Measurements from ENCODE around the gene CADM1. TPM values are rescaled to one million over a fixed set of nuclear protein-coding genes. Genes with fewer than 3 reads are reported as not detected.

Gene CADM1
- total and polyA plus RNA-seq, 9 of the 15 experiments (the other 6 are each of a cell fraction or from before 2014, with no cell fraction given): 0.42 TPM; not detected in 8

DNA sequence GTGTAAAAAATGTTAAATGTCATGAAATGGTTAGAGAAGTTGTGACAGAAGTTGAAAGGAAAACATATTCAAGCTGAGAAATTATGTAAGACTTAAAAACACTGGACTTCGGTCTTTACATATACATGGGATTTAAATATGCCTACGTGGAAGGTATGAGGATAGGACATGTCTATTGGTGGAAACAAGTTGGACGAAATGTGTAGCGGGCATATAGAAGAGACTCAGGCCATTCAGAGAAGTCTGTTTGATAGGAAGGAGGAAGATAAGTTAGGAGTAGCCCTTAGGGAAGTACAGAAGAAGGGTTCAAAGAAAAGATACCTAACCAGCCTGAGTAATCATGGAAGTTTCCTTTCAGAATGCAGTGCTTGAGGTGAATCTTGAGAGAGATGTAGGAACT is 14.7 kb downstream of the CADM1 start (continued):
- TF ChIP-seq, protein P1, sequence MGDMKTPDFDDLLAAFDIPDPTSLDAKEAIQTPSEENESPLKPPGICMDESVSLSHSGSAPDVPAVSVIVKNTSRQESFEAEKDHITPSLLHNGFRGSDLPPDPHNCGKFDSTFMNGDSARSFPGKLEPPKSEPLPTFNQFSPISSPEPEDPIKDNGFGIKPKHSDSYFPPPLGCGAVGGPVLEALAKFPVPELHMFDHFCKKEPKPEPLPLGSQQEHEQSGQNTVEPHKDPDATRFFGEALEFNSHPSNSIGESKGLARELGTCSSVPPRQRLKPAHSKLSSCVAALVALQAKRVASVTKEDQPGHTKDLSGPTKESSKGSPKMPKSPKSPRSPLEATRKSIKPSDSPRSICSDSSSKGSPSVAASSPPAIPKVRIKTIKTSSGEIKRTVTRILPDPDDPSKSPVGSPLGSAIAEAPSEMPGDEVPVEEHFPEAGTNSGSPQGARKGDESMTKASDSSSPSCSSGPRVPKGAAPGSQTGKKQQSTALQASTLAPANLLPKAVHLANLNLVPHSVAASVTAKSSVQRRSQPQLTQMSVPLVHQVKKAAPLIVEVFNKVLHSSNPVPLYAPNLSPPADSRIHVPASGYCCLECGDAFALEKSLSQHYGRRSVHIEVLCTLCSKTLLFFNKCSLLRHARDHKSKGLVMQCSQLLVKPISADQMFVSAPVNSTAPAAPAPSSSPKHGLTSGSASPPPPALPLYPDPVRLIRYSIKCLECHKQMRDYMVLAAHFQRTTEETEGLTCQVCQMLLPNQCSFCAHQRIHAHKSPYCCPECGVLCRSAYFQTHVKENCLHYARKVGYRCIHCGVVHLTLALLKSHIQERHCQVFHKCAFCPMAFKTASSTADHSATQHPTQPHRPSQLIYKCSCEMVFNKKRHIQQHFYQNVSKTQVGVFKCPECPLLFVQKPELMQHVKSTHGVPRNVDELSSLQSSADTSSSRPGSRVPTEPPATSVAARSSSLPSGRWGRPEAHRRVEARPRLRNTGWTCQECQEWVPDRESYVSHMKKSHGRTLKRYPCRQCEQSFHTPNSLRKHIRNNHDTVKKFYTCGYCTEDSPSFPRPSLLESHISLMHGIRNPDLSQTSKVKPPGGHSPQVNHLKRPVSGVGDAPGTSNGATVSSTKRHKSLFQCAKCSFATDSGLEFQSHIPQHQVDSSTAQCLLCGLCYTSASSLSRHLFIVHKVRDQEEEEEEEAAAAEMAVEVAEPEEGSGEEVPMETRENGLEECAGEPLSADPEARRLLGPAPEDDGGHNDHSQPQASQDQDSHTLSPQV (IDR thresholded peaks at IDR 0.05): no peak

DNA sequence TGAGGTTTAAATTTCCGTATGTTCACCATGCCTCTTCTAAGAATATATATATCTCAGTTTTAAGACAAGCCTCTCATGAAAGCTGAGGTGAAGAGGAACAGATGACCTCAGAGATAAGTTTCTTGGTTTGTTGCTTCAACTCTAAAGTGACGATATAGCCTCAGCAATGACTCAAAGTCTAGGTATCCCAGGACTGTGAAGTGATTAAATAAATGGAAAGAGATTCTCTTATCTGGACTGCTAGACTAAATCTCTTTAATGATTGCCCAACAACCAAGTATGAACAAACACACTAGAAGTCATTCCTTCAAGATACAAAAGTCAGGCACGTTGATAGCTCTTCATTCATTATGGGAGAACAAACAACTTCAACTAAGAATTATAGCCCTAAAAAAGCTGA is 15.3 kb downstream of the CADM1 start:
- no peaks in the 10 kb centered on the region for H3K9me1 ChIP-seq (ENCODE audit: control insufficient read depth, insufficient read depth, low read length)
- no peaks in the 10 kb centered on the region for H3K36me3 ChIP-seq (ENCODE audit: control insufficient read depth, insufficient read depth, low read length)
- in situ Hi-C loops (cut with MboI): no loop called here
- ATAC-seq: no peak
- POLR2A ChIA-PET: no interaction called here
- no peak for DNase-seq (ENCODE audit: extremely low read depth in 1 of 4, low spot score in 3 of 4)
- no peak overlapping the region for H2AFZ ChIP-seq (ENCODE audit: low read depth, low read length)
- WGBS (ENCODE audit: insufficient coverage, low coverage, missing lambda C conversion rate): 0% methylated on average over 3 of the region's 3 CpGs
- no peaks in the 10 kb centered on the region for H4K20me1 ChIP-seq (replicated peaks; ENCODE audit: control insufficient read depth, insufficient read depth, low read length)
- H3K4me1 ChIP-seq (replicated peaks in 1 of 2; ENCODE audit: control insufficient read depth in 2 of 2, insufficient read depth in 2 of 2, low read length in 2 of 2): no peaks in the 10 kb centered on the region
- no peaks in the 10 kb centered on the region for H3K9me3 ChIP-seq (replicated peaks; ENCODE audit: control insufficient read depth, insufficient read depth, low read depth, low read length)
- intact Hi-C loops (cut with micrococcal nuclease): no loop called here
- H3K79me2 ChIP-seq (ENCODE audit: control insufficient read depth, insufficient read depth, low read length): no peaks in the 10 kb centered on the region
- no peak for TF ChIP-seq KLF1 (tag; IDR thresholded peaks at IDR 0.05)
- no peak for TF ChIP-seq ZNF253 (CRISPR knock-in tag; conservative IDR thresholded peaks at IDR 0.05)
- TF ChIP-seq, protein P2, sequence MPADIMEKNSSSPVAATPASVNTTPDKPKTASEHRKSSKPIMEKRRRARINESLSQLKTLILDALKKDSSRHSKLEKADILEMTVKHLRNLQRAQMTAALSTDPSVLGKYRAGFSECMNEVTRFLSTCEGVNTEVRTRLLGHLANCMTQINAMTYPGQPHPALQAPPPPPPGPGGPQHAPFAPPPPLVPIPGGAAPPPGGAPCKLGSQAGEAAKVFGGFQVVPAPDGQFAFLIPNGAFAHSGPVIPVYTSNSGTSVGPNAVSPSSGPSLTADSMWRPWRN (IDR thresholded peaks at IDR 0.05; ENCODE audit: low read depth): no peak
- TF ChIP-seq GATA2 (CRISPR knock-in tag; IDR thresholded peaks at IDR 0.05): no peak
- no peak for TF ChIP-seq EZH2 (IDR thresholded peaks at IDR 0.05; ENCODE audit: borderline replicate concordance, low read depth, low read length)
- TF ChIP-seq SIRT6 (IDR thresholded peaks at IDR 0.05; ENCODE audit: low read depth, low read length): no peak
- no peak for TF ChIP-seq MCM5 (IDR thresholded peaks at IDR 0.05; ENCODE audit: low read depth)
- no peak for TF ChIP-seq U2AF2 (optimal IDR thresholded peaks at IDR 0.05; ENCODE audit: low read depth, low read length)
- no peak for TF ChIP-seq RNF2 (IDR thresholded peaks at IDR 0.05)
- TF ChIP-seq, protein P3, sequence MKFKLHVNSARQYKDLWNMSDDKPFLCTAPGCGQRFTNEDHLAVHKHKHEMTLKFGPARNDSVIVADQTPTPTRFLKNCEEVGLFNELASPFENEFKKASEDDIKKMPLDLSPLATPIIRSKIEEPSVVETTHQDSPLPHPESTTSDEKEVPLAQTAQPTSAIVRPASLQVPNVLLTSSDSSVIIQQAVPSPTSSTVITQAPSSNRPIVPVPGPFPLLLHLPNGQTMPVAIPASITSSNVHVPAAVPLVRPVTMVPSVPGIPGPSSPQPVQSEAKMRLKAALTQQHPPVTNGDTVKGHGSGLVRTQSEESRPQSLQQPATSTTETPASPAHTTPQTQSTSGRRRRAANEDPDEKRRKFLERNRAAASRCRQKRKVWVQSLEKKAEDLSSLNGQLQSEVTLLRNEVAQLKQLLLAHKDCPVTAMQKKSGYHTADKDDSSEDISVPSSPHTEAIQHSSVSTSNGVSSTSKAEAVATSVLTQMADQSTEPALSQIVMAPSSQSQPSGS (CRISPR knock-in tag; IDR thresholded peaks at IDR 0.05): no peak
- TF ChIP-seq ZFP36 (IDR thresholded peaks at IDR 0.05; ENCODE audit: low read depth, low read length, partially characterized antibody): no peak
- TF ChIP-seq FOXA1 (IDR thresholded peaks at IDR 0.05; ENCODE audit: borderline replicate concordance): no peak
- no peak overlapping the region for H3K9ac ChIP-seq (ENCODE audit: insufficient read depth in 1 of 2, low read depth in 2 of 2, low read length in 2 of 2)
- H3K27ac ChIP-seq (ENCODE audit: extremely low read depth, low read depth, low read length): no peak overlapping the region
- no peak overlapping the region for H3K4me3 ChIP-seq
- CTCF ChIA-PET (ENCODE audit: low intra/inter-chr PET ratio): no interaction called here
- no TSS peak for BruUV-seq (replicated peaks)
- H3K27me3 ChIP-seq (ENCODE audit: control insufficient read depth in 2 of 2, insufficient read depth in 2 of 2, low read length in 2 of 2): no peaks in the 10 kb centered on the region; a peak in 1 of 5 replicates
- no peak for FAIRE-seq
- no peak overlapping the region for H3K4me2 ChIP-seq (ENCODE audit: insufficient read depth, low read length)

Data from K562 (cell line).